HepG2 (cell line): ENCODE measurements around the gene PLEKHG2. TPM values are rescaled to one million over a fixed set of nuclear protein-coding genes. Genes with fewer than 3 reads are reported as not detected.
A peak's percentile ranks its signal among the peaks of the same experiment; 100 is the strongest.

ENCODE experiments used
- CREB1 ChIP-seq, 2 experiments: fragments of 450-650 bp in 1 of 2; IDR thresholded peaks; 2 replicates each; pipeline ENCODE4 v1.6.1; 2016 to 2017; ENCODE audit warnings: control low read depth in 1 of 2, mild to moderate bottlenecking in 1 of 2, missing compliant biosample characterization in 1 of 2, missing genetic modification characterization in 1 of 2
- HNRNPL ChIP-seq: fragments of 200-400 bp; formaldehyde crosslinking; IDR thresholded peaks from 2 replicates; pipeline ENCODE4 v1.6.1; 2017; ENCODE audit warnings: mild to moderate bottlenecking, low read depth, low read length
- JUNB ChIP-seq: sonication (generic); formaldehyde crosslinking; IDR thresholded peaks from 2 replicates; pipeline ENCODE4 v1.8.0; 2022; ENCODE audit warnings: missing genetic modification reagents, mild to moderate bottlenecking, borderline replicate concordance
- MAF1 ChIP-seq: sonication (generic); formaldehyde crosslinking; IDR thresholded peaks from 2 replicates; pipeline ENCODE4 v1.5.0; 2020; ENCODE audit warnings: missing genetic modification reagents, borderline replicate concordance
- MIER3 ChIP-seq: IDR thresholded peaks from 2 replicates; pipeline ENCODE4 v1.6.1; 2016; ENCODE audit warnings: missing compliant biosample characterization, borderline replicate concordance
- ZBTB33 ChIP-seq: sonication (generic); formaldehyde crosslinking; IDR thresholded peaks from 2 replicates; pipeline ENCODE4 v1.4.0; 2020; ENCODE audit warnings: missing genetic modification reagents
- ZFAT ChIP-seq: sonication (generic); formaldehyde crosslinking; conservative IDR thresholded peaks from 2 replicates; pipeline ENCODE4 v1.8.1; 2023; ENCODE audit warnings: missing genetic modification reagents, inconsistent platforms
- ZFY ChIP-seq: sonication (generic); formaldehyde crosslinking; IDR thresholded peaks from 2 replicates; pipeline ENCODE4 v1.4.0; 2020; ENCODE audit warnings: missing genetic modification reagents
- ZMYM2 ChIP-seq: sonication (generic); formaldehyde crosslinking; IDR thresholded peaks from 2 replicates; pipeline ENCODE4 v1.8.0; 2022; ENCODE audit warnings: mild to moderate bottlenecking, missing genetic modification reagents
- ZNF234 ChIP-seq: sonication (generic); formaldehyde crosslinking; conservative IDR thresholded peaks from 2 replicates; pipeline ENCODE4 v1.5.1; 2020; ENCODE audit warnings: mild to moderate bottlenecking, missing genetic modification reagents
- ZNF24 ChIP-seq: fragments of 450-650 bp; IDR thresholded peaks from 2 replicates; pipeline ENCODE4 v1.6.1; 2017; ENCODE audit warnings: antibody characterized with exemption, mild to moderate bottlenecking
- ZNF598 ChIP-seq: sonication (generic); formaldehyde crosslinking; IDR thresholded peaks from 2 replicates; pipeline ENCODE4 v1.5.1; 2020; ENCODE audit warnings: mild to moderate bottlenecking, missing genetic modification reagents, borderline replicate concordance
- ZNF704 ChIP-seq: sonication (generic); formaldehyde crosslinking; IDR thresholded peaks from 2 replicates; pipeline ENCODE4 v1.8.1; 2023; ENCODE audit warnings: mild to moderate bottlenecking, inconsistent platforms, moderate library complexity, missing genetic modification reagents, borderline replicate concordance
- ZNF883 ChIP-seq: sonication (generic); formaldehyde crosslinking; IDR thresholded peaks from 2 replicates; pipeline ENCODE4 v1.5.1; 2020; ENCODE audit warnings: mild to moderate bottlenecking, missing genetic modification reagents; ENCODE audit errors: not compliant biosample characterization
- ZSCAN25 ChIP-seq: sonication (generic); formaldehyde crosslinking; IDR thresholded peaks from 2 replicates; pipeline ENCODE4 v1.8.0; 2022; ENCODE audit warnings: mild to moderate bottlenecking, missing genetic modification reagents
- ZSCAN30 ChIP-seq: sonication (generic); formaldehyde crosslinking; IDR thresholded peaks from 2 replicates; pipeline ENCODE4 v1.5.0; 2020; ENCODE audit warnings: mild to moderate bottlenecking, missing genetic modification reagents
- polyA plus RNA-seq, 8 experiments: library from polyadenylated mRNA; depleted of rRNA in 3 of 8; stranded (reverse) in 7 of 8; unstranded in 1 of 8; fragments of >200 nt; fragmentation: Illumina TruSeq in 4 of 8; extraction: Trizol in 4 of 8; gene quantifications; 2 replicates each; pipeline versions ENCODE4 v1.2.1 to v1.2.3, GENCODE V29; 2011 to 2016; ENCODE audit warnings: low read depth in 4 of 8, missing spikeins in 1 of 8, mixed read lengths in 1 of 8; ENCODE audit not compliant: insufficient read depth in 1 of 8
- total RNA-seq, 5 experiments: library from RNA; depleted of rRNA; stranded (reverse); fragments of >200 nt; fragmentation: Illumina TruSeq; extraction: Trizol; gene quantifications; 2 replicates each; pipeline ENCODE4 v1.2.3, GENCODE V29; 2016; ENCODE audit warnings: low read depth in 1 of 5
- TF ChIP-seq, protein P1 (sequence below), 2 experiments: sonication (generic) in 1 of 2; formaldehyde crosslinking in 1 of 2; IDR thresholded peaks; 2 replicates each; pipeline versions ENCODE4 v1.4.0 to v1.6.1; 2018 to 2020; ENCODE audit warnings: missing genetic modification reagents in 2 of 2, borderline replicate concordance in 1 of 2, low read depth in 1 of 2, mild to moderate bottlenecking in 1 of 2, missing biosample characterization in 1 of 2
- TF ChIP-seq, protein P2 (sequence below): sonication (generic); formaldehyde crosslinking; IDR thresholded peaks from 2 replicates; pipeline ENCODE4 v1.4.0; 2020; ENCODE audit warnings: mild to moderate bottlenecking, missing genetic modification reagents, borderline replicate concordance
- TF ChIP-seq, protein P3 (sequence below): sonication (generic); formaldehyde crosslinking; IDR thresholded peaks from 2 replicates; pipeline ENCODE4 v1.4.0; 2020; ENCODE audit warnings: missing genetic modification reagents, low read depth, mild to moderate bottlenecking, borderline replicate concordance

Gene PLEKHG2
- total and polyA plus RNA-seq, 2 of the 13 experiments (the other 11 are each of a cell fraction or from before 2014, with no cell fraction given): 3.6 to 6.8 TPM

DNA sequence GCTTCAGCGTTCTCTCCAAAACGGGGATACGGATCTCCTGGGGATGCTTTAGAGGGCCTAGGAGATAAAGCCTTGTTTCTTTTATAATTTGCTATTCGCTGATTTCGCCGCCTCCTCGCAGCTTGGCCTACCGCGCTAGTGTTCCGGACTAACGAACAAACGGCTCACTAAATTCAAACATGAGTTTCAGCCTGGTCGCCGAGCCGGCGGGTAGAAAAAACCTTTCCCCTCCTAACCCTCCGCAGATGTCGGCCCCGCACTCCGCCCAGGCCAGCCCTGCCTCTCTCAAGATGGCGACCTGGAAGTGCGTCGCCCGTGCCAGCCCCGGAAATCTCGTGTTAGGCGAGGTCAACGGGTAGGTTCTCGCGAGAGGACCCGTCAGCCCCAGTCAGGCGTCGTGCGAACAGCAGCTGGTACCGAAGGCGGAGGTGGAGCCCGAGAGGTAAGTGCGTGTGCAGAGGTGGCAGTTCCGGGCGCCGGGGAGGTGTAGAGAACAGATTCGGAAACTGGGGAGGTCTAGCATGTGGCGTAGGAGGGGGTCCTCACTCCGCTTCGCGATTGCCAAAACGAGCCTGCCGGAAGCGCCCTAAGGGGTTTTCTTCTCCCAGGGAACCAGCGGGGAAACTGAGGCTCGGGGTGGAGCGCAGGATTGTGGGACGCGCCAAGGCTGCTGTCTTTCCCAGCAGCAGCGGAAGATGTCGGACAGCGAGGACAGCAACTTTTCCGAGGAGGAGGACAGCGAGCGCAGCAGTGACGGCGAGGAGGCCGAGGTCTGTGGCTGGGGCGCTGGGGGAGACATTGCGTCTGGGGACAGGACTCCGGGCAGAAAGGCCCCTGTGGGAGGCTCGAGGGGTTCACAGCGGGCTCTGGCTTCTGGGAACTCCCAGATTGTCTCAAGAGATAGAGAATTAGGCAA lies 33.0 kb downstream of the PLEKHG2 start, which contains the start of gene SUPT5H (continued):
- TF ChIP-seq ZBTB33 (CRISPR knock-in tag) (peak; percentile 51; the same call in 1 of the 2 replicates), ZNF234 (0 out of 2 replicates have a peak, but pooled peaks have one; percentile 11), ZFAT (CRISPR knock-in tag) (no peak), ZNF598 (CRISPR knock-in tag) (no peak; the same call in 1 of the 2 replicates), MAF1 (no peak), CREB1 (IDR thresholded peaks at IDR 0.05) (peak; percentile 80), CREB1 (CRISPR knock-in tag; IDR thresholded peaks at IDR 0.05) (peak; percentile 93), ZFY (CRISPR knock-in tag) (peak; percentile 89), HNRNPL (peak; percentile 83; the same call in 1 of the 2 replicates), ZSCAN30 (no peak), ZNF883 (CRISPR knock-in tag) (peak; percentile 92), MIER3 (peak; percentile 52; the same call in 1 of the 2 replicates), JUNB (CRISPR knock-in tag) (no peak), ZMYM2 (CRISPR knock-in tag) (no peak), ZNF704 (CRISPR knock-in tag) (0 out of 2 replicates have a peak, but pooled peaks have one; percentile 50), ZSCAN25 (CRISPR knock-in tag) (no peak; the same call in 1 of the 2 replicates), ZNF24 (no peak)
- TF ChIP-seq, protein P1, sequence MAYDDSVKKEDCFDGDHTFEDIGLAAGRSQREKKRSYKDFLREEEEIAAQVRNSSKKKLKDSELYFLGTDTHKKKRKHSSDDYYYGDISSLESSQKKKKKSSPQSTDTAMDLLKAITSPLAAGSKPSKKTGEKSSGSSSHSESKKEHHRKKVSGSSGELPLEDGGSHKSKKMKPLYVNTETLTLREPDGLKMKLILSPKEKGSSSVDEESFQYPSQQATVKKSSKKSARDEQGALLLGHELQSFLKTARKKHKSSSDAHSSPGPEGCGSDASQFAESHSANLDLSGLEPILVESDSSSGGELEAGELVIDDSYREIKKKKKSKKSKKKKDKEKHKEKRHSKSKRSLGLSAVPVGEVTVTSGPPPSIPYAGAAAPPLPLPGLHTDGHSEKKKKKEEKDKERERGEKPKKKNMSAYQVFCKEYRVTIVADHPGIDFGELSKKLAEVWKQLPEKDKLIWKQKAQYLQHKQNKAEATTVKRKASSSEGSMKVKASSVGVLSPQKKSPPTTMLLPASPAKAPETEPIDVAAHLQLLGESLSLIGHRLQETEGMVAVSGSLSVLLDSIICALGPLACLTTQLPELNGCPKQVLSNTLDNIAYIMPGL (CRISPR knock-in tag; IDR thresholded peaks at IDR 0.05; ENCODE audit: borderline replicate concordance in 1 of 2, low read depth in 1 of 2): peak; percentile 94 to 96
- TF ChIP-seq, protein P2, sequence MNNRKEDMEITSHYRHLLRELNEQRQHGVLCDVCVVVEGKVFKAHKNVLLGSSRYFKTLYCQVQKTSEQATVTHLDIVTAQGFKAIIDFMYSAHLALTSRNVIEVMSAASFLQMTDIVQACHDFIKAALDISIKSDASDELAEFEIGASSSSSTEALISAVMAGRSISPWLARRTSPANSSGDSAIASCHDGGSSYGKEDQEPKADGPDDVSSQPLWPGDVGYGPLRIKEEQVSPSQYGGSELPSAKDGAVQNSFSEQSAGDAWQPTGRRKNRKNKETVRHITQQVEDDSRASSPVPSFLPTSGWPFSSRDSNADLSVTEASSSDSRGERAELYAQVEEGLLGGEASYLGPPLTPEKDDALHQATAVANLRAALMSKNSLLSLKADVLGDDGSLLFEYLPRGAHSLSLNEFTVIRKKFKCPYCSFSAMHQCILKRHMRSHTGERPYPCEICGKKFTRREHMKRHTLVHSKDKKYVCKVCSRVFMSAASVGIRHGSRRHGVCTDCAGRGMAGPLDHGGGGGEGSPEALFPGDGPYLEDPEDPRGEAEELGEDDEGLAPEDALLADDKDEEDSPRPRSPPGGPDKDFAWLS (CRISPR knock-in tag): 0 out of 2 replicates have a peak, but pooled peaks have one; percentile 40
- TF ChIP-seq, protein P3, sequence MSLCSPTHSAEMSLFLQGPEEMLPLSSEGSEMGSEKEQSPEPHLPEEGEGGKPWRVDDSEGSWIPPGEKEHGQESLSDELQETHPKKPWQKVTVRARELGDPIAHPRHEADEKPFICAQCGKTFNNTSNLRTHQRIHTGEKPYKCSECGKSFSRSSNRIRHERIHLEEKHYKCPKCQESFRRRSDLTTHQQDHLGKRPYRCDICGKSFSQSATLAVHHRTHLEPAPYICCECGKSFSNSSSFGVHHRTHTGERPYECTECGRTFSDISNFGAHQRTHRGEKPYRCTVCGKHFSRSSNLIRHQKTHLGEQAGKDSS: 0 out of 2 replicates have a peak, but pooled peaks have one; percentile 36
